HEK293 (cell line): ENCODE measurements around the gene C3.

ENCODE experiments used
- KLF10 ChIP-seq: fragments of 450-650 bp; IDR thresholded peaks from 2 replicates; pipeline ENCODE4 v1.5.1; 2018; ENCODE audit warnings: missing biosample characterization, mild to moderate bottlenecking, missing genetic modification characterization
- KLF16 ChIP-seq: fragments of 450-650 bp; formaldehyde crosslinking; IDR thresholded peaks from 2 replicates; pipeline ENCODE4 v1.5.1; 2017; ENCODE audit warnings: missing biosample characterization, missing genetic modification characterization
- MYNN ChIP-seq: fragments of 450-650 bp; formaldehyde crosslinking; IDR thresholded peaks from 2 replicates; pipeline ENCODE4 v1.5.1; 2016; ENCODE audit warnings: missing biosample characterization, missing genetic modification characterization, borderline replicate concordance
- YY1 ChIP-seq: fragments of 450-650 bp; formaldehyde crosslinking; IDR thresholded peaks from 2 replicates; pipeline ENCODE4 v1.5.1; 2018; ENCODE audit warnings: missing biosample characterization, missing genetic modification characterization
- ZBTB7A ChIP-seq: fragments of 450-650 bp; formaldehyde crosslinking; IDR thresholded peaks from 2 replicates; pipeline ENCODE4 v1.5.1; 2016; ENCODE audit warnings: low read depth, missing biosample characterization, missing genetic modification characterization
- ZNF114 ChIP-seq: fragments of 450-650 bp; formaldehyde crosslinking; IDR thresholded peaks from 2 replicates; pipeline ENCODE4 v1.5.0; 2017; ENCODE audit warnings: missing biosample characterization, missing genetic modification characterization
- ZNF529 ChIP-seq: fragments of 450-650 bp; formaldehyde crosslinking; IDR thresholded peaks from 2 replicates; pipeline ENCODE4 v1.5.1; 2017; ENCODE audit warnings: missing genetic modification characterization, missing biosample characterization; ENCODE audit not compliant: insufficient replicate concordance
- ZNF623 ChIP-seq: fragments of 450-650 bp; formaldehyde crosslinking; IDR thresholded peaks from 2 replicates; pipeline ENCODE4 v1.5.1; 2016; ENCODE audit warnings: missing biosample characterization, missing genetic modification characterization
- ZNF660 ChIP-seq: fragments of 450-650 bp; IDR thresholded peaks from 2 replicates; pipeline ENCODE4 v1.5.1; 2018; ENCODE audit warnings: missing biosample characterization, mild to moderate bottlenecking, missing genetic modification characterization
- ZNF707 ChIP-seq: fragments of 450-650 bp; formaldehyde crosslinking; IDR thresholded peaks from 2 replicates; pipeline ENCODE4 v1.5.1; 2016; ENCODE audit warnings: missing biosample characterization, missing genetic modification characterization
- ZXDB ChIP-seq: fragments of 450-650 bp; formaldehyde crosslinking; IDR thresholded peaks from 2 replicates; pipeline ENCODE4 v1.5.1; 2016; ENCODE audit warnings: missing biosample characterization, missing genetic modification characterization
- TF ChIP-seq, protein P1 (sequence below): fragments of 450-650 bp; formaldehyde crosslinking; IDR thresholded peaks from 2 replicates; pipeline ENCODE4 v1.5.1; 2016; ENCODE audit warnings: missing biosample characterization, missing genetic modification characterization
- TF ChIP-seq, protein P2 (sequence below): fragments of 450-650 bp; formaldehyde crosslinking; IDR thresholded peaks from 2 replicates; pipeline ENCODE4 v1.5.1; 2016; ENCODE audit warnings: missing biosample characterization, missing genetic modification characterization
- TF ChIP-seq, protein P3 (sequence below): fragments of 450-650 bp; formaldehyde crosslinking; IDR thresholded peaks from 2 replicates; pipeline ENCODE4 v1.5.1; 2016; ENCODE audit warnings: missing biosample characterization, missing genetic modification characterization

DNA sequence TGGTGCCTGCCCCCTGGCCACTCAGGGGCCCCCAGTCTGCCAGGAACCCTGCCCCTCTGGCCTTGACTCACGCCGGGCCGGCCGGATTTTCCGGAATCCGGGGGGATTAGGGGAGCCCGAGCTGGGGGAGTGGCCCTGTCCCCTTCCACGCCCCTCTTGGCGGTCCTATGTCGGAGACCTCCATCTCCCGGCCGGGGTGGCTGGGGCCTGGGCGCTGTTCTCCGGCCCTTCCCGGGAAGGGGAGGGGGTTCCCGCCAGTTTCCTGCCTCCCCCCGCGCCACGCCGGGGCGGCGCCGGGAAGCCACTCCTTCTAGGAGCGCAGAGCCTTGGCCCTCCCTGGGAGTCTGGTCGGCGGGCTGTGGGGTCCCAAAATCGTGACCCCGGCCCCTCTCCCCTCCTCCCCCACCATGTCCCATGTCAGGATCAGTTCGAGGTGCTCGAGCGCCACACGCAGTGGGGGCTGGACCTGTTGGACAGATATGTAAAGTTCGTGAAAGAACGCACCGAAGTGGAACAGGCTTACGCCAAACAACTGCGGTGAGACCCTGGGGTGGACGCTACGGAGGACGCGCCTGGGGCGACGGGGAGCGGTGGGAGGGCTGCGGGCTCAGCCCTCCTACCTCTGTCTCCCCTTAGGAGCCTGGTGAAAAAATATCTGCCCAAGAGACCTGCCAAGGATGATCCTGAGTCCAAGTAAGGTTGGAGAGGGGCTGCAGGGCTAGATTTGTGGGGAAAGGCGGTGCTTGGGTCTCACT, 20.3 kb upstream of the C3 start:
- TF ChIP-seq KLF16 (tag by site-specific recombination) (no peak), MYNN (no peak), ZXDB (no peak), KLF10 (tag by site-specific recombination) (no peak), ZNF660 (tag by site-specific recombination) (no peak), ZNF114 (tag by site-specific recombination) (no peak), ZBTB7A (no peak), ZNF623 (no peak), YY1 (tag by site-specific recombination) (no peak), ZNF707 (tag by site-specific recombination) (no peak), ZNF529 (tag by site-specific recombination) (no peak)
- TF ChIP-seq, protein P1, sequence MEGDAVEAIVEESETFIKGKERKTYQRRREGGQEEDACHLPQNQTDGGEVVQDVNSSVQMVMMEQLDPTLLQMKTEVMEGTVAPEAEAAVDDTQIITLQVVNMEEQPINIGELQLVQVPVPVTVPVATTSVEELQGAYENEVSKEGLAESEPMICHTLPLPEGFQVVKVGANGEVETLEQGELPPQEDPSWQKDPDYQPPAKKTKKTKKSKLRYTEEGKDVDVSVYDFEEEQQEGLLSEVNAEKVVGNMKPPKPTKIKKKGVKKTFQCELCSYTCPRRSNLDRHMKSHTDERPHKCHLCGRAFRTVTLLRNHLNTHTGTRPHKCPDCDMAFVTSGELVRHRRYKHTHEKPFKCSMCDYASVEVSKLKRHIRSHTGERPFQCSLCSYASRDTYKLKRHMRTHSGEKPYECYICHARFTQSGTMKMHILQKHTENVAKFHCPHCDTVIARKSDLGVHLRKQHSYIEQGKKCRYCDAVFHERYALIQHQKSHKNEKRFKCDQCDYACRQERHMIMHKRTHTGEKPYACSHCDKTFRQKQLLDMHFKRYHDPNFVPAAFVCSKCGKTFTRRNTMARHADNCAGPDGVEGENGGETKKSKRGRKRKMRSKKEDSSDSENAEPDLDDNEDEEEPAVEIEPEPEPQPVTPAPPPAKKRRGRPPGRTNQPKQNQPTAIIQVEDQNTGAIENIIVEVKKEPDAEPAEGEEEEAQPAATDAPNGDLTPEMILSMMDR (tag by site-specific recombination), result no peak
- TF ChIP-seq, protein P2, sequence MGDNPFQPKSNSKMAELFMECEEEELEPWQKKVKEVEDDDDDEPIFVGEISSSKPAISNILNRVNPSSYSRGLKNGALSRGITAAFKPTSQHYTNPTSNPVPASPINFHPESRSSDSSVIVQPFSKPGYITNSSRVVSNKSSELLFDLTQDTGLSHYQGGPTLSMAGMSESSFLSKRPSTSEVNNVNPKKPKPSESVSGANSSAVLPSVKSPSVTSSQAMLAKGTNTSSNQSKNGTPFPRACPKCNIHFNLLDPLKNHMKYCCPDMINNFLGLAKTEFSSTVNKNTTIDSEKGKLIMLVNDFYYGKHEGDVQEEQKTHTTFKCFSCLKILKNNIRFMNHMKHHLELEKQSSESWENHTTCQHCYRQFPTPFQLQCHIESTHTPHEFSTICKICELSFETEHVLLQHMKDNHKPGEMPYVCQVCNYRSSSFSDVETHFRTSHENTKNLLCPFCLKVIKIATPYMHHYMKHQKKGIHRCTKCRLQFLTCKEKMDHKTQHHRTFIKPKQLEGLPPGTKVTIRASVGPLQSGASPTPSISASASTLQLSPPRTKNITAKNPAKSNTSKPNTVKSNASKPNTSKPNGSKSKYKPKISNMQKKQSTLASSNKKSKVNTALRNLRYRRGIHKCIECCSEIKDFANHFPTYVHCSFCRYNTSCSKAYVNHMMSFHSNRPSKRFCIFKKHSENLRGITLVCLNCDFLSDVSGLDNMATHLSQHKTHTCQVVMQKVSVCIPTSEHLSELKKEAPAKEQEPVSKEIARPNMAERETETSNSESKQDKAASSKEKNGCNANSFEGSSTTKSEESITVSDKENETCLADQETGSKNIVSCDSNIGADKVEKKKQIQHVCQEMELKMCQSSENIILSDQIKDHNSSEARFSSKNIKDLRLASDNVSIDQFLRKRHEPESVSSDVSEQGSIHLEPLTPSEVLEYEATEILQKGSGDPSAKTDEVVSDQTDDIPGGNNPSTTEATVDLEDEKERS (tag by site-specific recombination), result no peak
- TF ChIP-seq, protein P3, sequence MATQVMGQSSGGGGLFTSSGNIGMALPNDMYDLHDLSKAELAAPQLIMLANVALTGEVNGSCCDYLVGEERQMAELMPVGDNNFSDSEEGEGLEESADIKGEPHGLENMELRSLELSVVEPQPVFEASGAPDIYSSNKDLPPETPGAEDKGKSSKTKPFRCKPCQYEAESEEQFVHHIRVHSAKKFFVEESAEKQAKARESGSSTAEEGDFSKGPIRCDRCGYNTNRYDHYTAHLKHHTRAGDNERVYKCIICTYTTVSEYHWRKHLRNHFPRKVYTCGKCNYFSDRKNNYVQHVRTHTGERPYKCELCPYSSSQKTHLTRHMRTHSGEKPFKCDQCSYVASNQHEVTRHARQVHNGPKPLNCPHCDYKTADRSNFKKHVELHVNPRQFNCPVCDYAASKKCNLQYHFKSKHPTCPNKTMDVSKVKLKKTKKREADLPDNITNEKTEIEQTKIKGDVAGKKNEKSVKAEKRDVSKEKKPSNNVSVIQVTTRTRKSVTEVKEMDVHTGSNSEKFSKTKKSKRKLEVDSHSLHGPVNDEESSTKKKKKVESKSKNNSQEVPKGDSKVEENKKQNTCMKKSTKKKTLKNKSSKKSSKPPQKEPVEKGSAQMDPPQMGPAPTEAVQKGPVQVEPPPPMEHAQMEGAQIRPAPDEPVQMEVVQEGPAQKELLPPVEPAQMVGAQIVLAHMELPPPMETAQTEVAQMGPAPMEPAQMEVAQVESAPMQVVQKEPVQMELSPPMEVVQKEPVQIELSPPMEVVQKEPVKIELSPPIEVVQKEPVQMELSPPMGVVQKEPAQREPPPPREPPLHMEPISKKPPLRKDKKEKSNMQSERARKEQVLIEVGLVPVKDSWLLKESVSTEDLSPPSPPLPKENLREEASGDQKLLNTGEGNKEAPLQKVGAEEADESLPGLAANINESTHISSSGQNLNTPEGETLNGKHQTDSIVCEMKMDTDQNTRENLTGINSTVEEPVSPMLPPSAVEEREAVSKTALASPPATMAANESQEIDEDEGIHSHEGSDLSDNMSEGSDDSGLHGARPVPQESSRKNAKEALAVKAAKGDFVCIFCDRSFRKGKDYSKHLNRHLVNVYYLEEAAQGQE (tag by site-specific recombination), result no peak
